ENCODE measurements around the gene ADAMTS9.

Gene ADAMTS9

GRCh38 chr3:64680334-64680733 is 7.5 kb downstream of the ADAMTS9 start:
- no peak for DNase-seq (ENCODE audit: extremely low read depth, low read depth)
- no peak overlapping the region for H3K4me3 ChIP-seq (replicated peaks; ENCODE audit: low read depth, low read length)
- no peak for TF ChIP-seq CTCF (IDR thresholded peaks at IDR 0.05; ENCODE audit: low read depth, low read length, missing control alignments)

GRCh38 chr3:64677961-64678716 is 9.7 kb downstream of the ADAMTS9 start:
- no peak overlapping the region for H3K4me3 ChIP-seq (replicated peaks; ENCODE audit: low read depth, low read length)
- DNase-seq (ENCODE audit: extremely low read depth, low read depth) = no peak

GRCh38 chr3:64676831-64677230 is 11.0 kb downstream of the ADAMTS9 start:
- no peak overlapping the region for H3K4me3 ChIP-seq (replicated peaks; ENCODE audit: low read depth, low read length)
- TF ChIP-seq CTCF (IDR thresholded peaks at IDR 0.05; ENCODE audit: low read depth, low read length, missing control alignments) = no peak
- no peak for DNase-seq (ENCODE audit: extremely low read depth, low read depth)

More at GRCh38 chr3:64677961-64678716, 9.7 kb downstream of the ADAMTS9 start:
- no peak for TF ChIP-seq CTCF (IDR thresholded peaks at IDR 0.05; ENCODE audit: low read depth, low read length, missing control alignments)

- no peak for TF ChIP-seq CTCF (IDR thresholded peaks at IDR 0.05; ENCODE audit: low read depth, low read length, missing control alignments)
- no peak overlapping the region for H3K4me3 ChIP-seq (replicated peaks; ENCODE audit: low read depth, low read length)
- DNase-seq (ENCODE audit: extremely low read depth, low read depth) = no peak
These were observed 12.0 kb downstream of the ADAMTS9 start for GRCh38 chr3:64675687-64676247.

GRCh38 chr3:64674591-64675076 is 13.2 kb downstream of the ADAMTS9 start:
- TF ChIP-seq CTCF (IDR thresholded peaks at IDR 0.05; ENCODE audit: low read depth, low read length, missing control alignments) = no peak
- no peak overlapping the region for H3K4me3 ChIP-seq (replicated peaks; ENCODE audit: low read depth, low read length)
- no peak for DNase-seq (ENCODE audit: extremely low read depth, low read depth)

- no peak for DNase-seq (ENCODE audit: extremely low read depth, low read depth)
- TF ChIP-seq CTCF (IDR thresholded peaks at IDR 0.05; ENCODE audit: low read depth, low read length, missing control alignments) = no peak
These were observed 14.6 kb downstream of the ADAMTS9 start for GRCh38 chr3:64673159-64673715.

More at GRCh38 chr3:64673159-64673715, 14.6 kb downstream of the ADAMTS9 start:
- H3K4me3 ChIP-seq (replicated peaks; ENCODE audit: low read depth, low read length) = no peak overlapping the region

Measured in HFF-Myc (cell line).